A549 (cell line): ENCODE measurements around the gene TIMP1. TPM values are rescaled to one million over a fixed set of nuclear protein-coding genes. Genes with fewer than 3 reads are reported as not detected.
A peak's percentile ranks its signal among the peaks of the same experiment; 100 is the strongest.

Experiments
- ATAC-seq, 2 experiments: fragments of 200-7000 bp in 1 of 2; fragments of >200 bp in 1 of 2; cut with Nextera tagmentation in 1 of 2; cut with Tn5 transposase in 1 of 2; 3 replicates each; pipeline versions ENCODE4 v1.8.0 to v1.9.1; 2018 to 2020; ENCODE audit warnings: mild to moderate bottlenecking in 1 of 2, moderate library complexity in 1 of 2
- CTCF ChIA-PET: fragments of 300-600 bp; sonication (Branson Sonifier 250); formaldehyde crosslinking; extraction: SDS; loops from one replicate; lab custom pipeline; 2021; ENCODE audit warnings: antibody characterized with exemption, inconsistent platforms; lab: Yijun Ruan, JAX
- POLR2A ChIA-PET: fragments of 350-600 bp; formaldehyde crosslinking; extraction: SDS; loops from one replicate; lab custom pipeline; 2021; ENCODE audit warnings: antibody characterized with exemption, inconsistent platforms; lab: Yijun Ruan, JAX
- DNase-seq, 2 experiments: peaks; one replicate each; pipeline versions ENCODE4 v3.0.0 to v3.0.0-alpha.2; 2011 to 2016; ENCODE audit warnings: low read depth in 1 of 2, low spot score in 1 of 2
- FAIRE-seq: peaks from 2 replicates; lab custom pipeline; 2011; peaks lifted over from hg19 to GRCh38; lab: Jason Lieb, UNC
- H3K27ac ChIP-seq, 2 experiments: fragments of >200 bp; sonication (Bioruptor Twin); formaldehyde crosslinking; 3 replicates each; pipeline ENCODE4 v1.5.1; 2016 to 2017
- H3K4me1 ChIP-seq: fragments of >200 bp; sonication (Bioruptor Twin); formaldehyde crosslinking; 3 replicates; pipeline ENCODE4 v1.6.1; 2016
- H3K4me2 ChIP-seq: fragments of >200 bp; sonication (Bioruptor Twin); formaldehyde crosslinking; 3 replicates; pipeline ENCODE4 v1.6.1; 2016
- H3K4me3 ChIP-seq: fragments of >200 bp; sonication (Bioruptor Twin); formaldehyde crosslinking; 3 replicates; pipeline ENCODE4 v1.5.1; 2016
- H3K9me3 ChIP-seq: fragments of >200 bp; sonication (Bioruptor Twin); formaldehyde crosslinking; 3 replicates; pipeline ENCODE4 v1.6.1; 2016
- BHLHE40 ChIP-seq: IDR thresholded peaks from 2 replicates; pipeline ENCODE4 v1.6.1; 2012; ENCODE audit warnings: low read depth, low read length, inconsistent platforms
- CHD4 ChIP-seq: fragments of 200-600 bp; sonication (generic); IDR thresholded peaks from 2 replicates; pipeline ENCODE4 v1.6.1; 2016; ENCODE audit warnings: antibody characterized with exemption, mild to moderate bottlenecking, borderline replicate concordance
- E2F6 ChIP-seq: IDR thresholded peaks from 2 replicates; pipeline ENCODE4 v1.6.1; 2012; ENCODE audit warnings: low read depth, borderline replicate concordance
- EHMT2 ChIP-seq: fragments of 200-600 bp; sonication (generic); IDR thresholded peaks from 2 replicates; pipeline ENCODE4 v1.6.1; 2016; ENCODE audit warnings: antibody characterized with exemption, low read depth, mild to moderate bottlenecking, moderate library complexity
- FOSL2 ChIP-seq, 2 experiments: fragments of 450-650 bp in 1 of 2; fragments of >200 bp in 1 of 2; sonication (Bioruptor Twin) in 1 of 2; formaldehyde crosslinking; IDR thresholded peaks; 2 replicates each; pipeline versions ENCODE4 v1.5.0 to v1.6.1; 2016 to 2020; ENCODE audit warnings: mild to moderate bottlenecking in 1 of 2, moderate library complexity in 1 of 2
- GATA3 ChIP-seq: IDR thresholded peaks from 2 replicates; pipeline ENCODE4 v1.6.1; 2012; ENCODE audit warnings: borderline replicate concordance
- HDAC2 ChIP-seq: fragments of 200-600 bp; sonication (generic); IDR thresholded peaks from 2 replicates; pipeline ENCODE4 v1.6.1; 2016
- HOXB13 ChIP-seq: fragments of 250-450 bp; sonication (Bioruptor Pico); IDR thresholded peaks from 2 replicates; pipeline ENCODE4 v1.5.0; 2020; ENCODE audit warnings: low read depth, mild to moderate bottlenecking, moderate library complexity
- JUN ChIP-seq, 2 experiments: fragments of >200 bp; sonication (Bioruptor Twin); formaldehyde crosslinking; IDR thresholded peaks; 2 replicates in 1 of 2; 3 replicates in 1 of 2; pipeline ENCODE4 v1.6.1; 2016 to 2017
- JUNB ChIP-seq: fragments of >200 bp; sonication (Bioruptor Twin); formaldehyde crosslinking; IDR thresholded peaks from 2 replicates; pipeline ENCODE4 v1.6.1; 2016
- KDM1A ChIP-seq: fragments of 200-600 bp; sonication (generic); IDR thresholded peaks from 2 replicates; pipeline ENCODE4 v1.6.1; 2016; ENCODE audit warnings: low read depth, mild to moderate bottlenecking
- MAX ChIP-seq: IDR thresholded peaks from 2 replicates; pipeline ENCODE4 v1.6.1; 2012
- NPAS2 ChIP-seq: fragments of 250-450 bp; sonication (Bioruptor Pico); IDR thresholded peaks from 2 replicates; pipeline ENCODE4 v1.8.0; 2022; ENCODE audit warnings: mild to moderate bottlenecking, moderate library complexity, borderline replicate concordance
- PHF8 ChIP-seq: fragments of 200-600 bp; sonication (generic); IDR thresholded peaks from 2 replicates; pipeline ENCODE4 v1.6.1; 2016; ENCODE audit warnings: low read depth, mild to moderate bottlenecking, antibody characterized with exemption, moderate library complexity, borderline replicate concordance
- POLR2A ChIP-seq: IDR thresholded peaks from 2 replicates; pipeline ENCODE4 v1.6.1; 2012; ENCODE audit warnings: mild to moderate bottlenecking, low read length
- RAD21 ChIP-seq, 2 experiments: fragments of >200 bp in 1 of 2; sonication (Bioruptor Twin) in 1 of 2; formaldehyde crosslinking in 1 of 2; IDR thresholded peaks in 1 of 2; conservative IDR thresholded peaks in 1 of 2; 2 replicates in 1 of 2; 3 replicates in 1 of 2; pipeline ENCODE4 v1.6.1; 2012 to 2018; ENCODE audit warnings: inconsistent platforms in 1 of 2
- RCOR1 ChIP-seq: fragments of 150-350 bp; IDR thresholded peaks from 2 replicates; pipeline ENCODE4 v1.6.1; 2014; ENCODE audit warnings: antibody characterized with exemption, low read length, low read depth
- TFCP2L1 ChIP-seq: fragments of 250-450 bp; sonication (Bioruptor Pico); IDR thresholded peaks from 2 replicates; pipeline ENCODE4 v1.5.0; 2021; ENCODE audit warnings: mild to moderate bottlenecking
- TP53 ChIP-seq: fragments of 250-450 bp; sonication (Bioruptor Pico); IDR thresholded peaks from 2 replicates; pipeline ENCODE4 v1.5.0; 2021; ENCODE audit warnings: mild to moderate bottlenecking, moderate library complexity
- ZC3H11A ChIP-seq: fragments of 450-650 bp; IDR thresholded peaks from 2 replicates; pipeline ENCODE4 v1.6.1; 2014; ENCODE audit warnings: antibody characterized with exemption, mild to moderate bottlenecking
- WGBS: methylation state at CpG from one replicate; pipeline ENCODE4 v1.1.6; 2017; ENCODE audit errors: missing lambda C conversion rate; 5-methylcytosine and 5-hydroxymethylcytosine counted together
- polyA plus RNA-seq, 4 experiments: library from polyadenylated mRNA; depleted of rRNA in 3 of 4; stranded (reverse); fragments of >200 nt; fragmentation: RNase III in 1 of 4; extraction: RNeasy Plus Mini Kit Qiagen cat#74134 plus additional on column Dnase treatment in 1 of 4; gene quantifications; 2 replicates in 3 of 4; 3 replicates in 1 of 4; pipeline ENCODE4 v1.2.3, GENCODE V29; 2011 to 2017
- TF ChIP-seq, protein P1 (sequence below): IDR thresholded peaks from 2 replicates; pipeline ENCODE4 v1.6.1; 2012
- TF ChIP-seq, protein P2 (sequence below): fragments of >200 bp; sonication (Bioruptor Twin); formaldehyde crosslinking; IDR thresholded peaks from 2 replicates; pipeline ENCODE4 v1.6.1; 2016

TIMP1 gene
- polyA plus RNA-seq, 2 of the 4 experiments (the other 2 are of a cell fraction), result 83.2 to 144 TPM

DNA sequence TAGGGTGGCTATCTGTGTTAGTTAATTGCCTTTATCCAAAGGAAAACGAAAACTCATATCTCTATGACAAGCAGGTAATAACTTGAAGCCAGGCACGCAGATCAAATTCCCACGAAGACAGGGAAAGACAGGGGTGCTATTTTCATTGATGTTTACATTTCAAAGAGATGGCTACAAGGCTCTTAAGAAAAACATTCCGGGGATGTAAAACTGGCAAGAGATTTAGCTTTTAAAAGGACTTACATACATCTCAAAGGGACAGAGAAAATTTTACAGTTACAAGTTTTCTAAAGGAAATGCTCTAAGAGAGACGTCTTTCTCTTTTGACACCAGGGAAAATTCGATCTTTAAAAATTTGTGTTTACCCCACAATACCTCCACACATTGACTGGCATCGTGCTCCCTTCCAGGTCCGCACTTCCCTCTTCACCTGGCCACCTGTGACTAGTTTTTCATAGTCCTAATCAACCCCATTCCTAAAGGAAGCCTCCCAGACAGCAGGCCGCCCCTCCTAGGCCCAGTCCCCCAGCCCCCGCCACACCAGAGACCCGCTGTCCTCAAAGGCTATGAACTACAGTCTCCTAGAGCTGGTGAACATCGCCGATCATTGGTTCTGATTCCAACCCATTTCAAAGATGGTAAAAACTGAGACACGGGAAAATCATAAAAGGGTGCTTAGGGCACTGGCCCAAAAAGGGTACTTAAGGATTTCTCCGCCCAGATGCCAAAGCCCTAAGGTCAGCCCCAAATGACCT lies 21.9 kb upstream of the TIMP1 start:
- Histone ChIP-seq H3K27ac (peak overlapping the region; percentile 71 to 100), H3K4me1 (peaks cover 16% of the 10 kb centered on the region; the same call in 2 of the 3 replicates), H3K9me3 (no peaks in the 10 kb centered on the region), H3K4me2 (peak overlapping the region; percentile 91), H3K4me3 (peak overlapping the region; percentile 95)
- DNase-seq, result no peak
- TF ChIP-seq NPAS2 (no peak), KDM1A (peak; percentile 98), HDAC2 (peak; percentile 87), RCOR1 (0 out of 2 replicates have a peak, but pooled peaks have one; percentile 26), CHD4 (peak; percentile 94; the same call in 1 of the 2 replicates), HOXB13 (CRISPR knock-in tag) (no peak)
- CTCF ChIA-PET, result no interaction called here
- no peak for ATAC-seq
- 36% methylated on average over 11 of the region's 15 CpGs for WGBS
- POLR2A ChIA-PET, result no interaction called here
- FAIRE-seq, result no peak

DNA sequence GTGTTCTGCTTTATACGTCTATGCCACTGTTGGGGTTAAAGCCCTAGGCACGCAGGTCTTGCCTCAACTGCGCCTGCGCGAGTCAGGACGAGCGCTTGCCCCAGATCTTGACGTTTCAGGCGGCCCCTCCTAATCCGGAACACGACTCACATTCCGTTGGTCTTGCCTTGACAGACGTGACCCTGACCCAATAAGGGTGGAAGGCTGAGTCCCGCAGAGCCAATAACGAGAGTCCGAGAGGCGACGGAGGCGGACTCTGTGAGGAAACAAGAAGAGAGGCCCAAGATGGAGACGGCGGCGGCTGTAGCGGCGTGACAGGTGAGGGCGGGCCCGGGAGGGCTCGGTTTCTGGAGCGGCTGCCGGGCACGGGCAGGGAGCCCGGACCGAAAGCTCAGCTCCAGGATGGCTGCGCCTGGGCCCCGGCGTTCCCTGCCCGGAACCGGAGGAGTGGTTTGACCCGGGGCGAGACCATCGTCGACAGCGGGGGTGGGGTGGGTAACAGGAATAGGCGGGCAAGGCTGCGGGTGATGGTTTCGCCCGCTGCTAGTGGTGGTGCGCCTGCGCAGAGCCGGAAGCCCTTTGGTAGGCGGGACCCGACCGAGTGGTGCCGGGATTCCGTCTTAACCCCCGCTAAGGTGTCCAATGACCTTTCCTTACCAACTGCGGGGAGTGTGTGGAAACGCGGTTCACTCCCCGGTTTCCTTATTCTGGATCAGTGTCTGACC lies 21.1 kb upstream of the TIMP1 start, which contains the start of gene ARAF:
Gene ARAF (plus strand): TSS at position 272 of the 725 bp plus-strand sequence. CDS start 1,763 bp downstream, outside the sequence.
- TF ChIP-seq ZC3H11A (no peak), BHLHE40 (peak; percentile 85), TFCP2L1 (CRISPR knock-in tag) (no peak), FOSL2 (IDR thresholded peaks at IDR 0.05) (no peak), FOSL2 (CRISPR knock-in tag; IDR thresholded peaks at IDR 0.05) (no peak), HOXB13 (CRISPR knock-in tag) (no peak), E2F6 (peak; percentile 65; the same call in 1 of the 2 replicates), PHF8 (peak; percentile 52; the same call in 1 of the 2 replicates), GATA3 (peak; percentile 72), CHD4 (no peak), TP53 (no peak), MAX (peak; percentile 59; the same call in 1 of the 2 replicates), JUN (IDR thresholded peaks at IDR 0.05) (peak in 1 of 2 experiments; percentile 87; a peak in 3 of 5 replicates), JUNB (no peak), POLR2A (peak; percentile 51)
- TF ChIP-seq, protein P1, sequence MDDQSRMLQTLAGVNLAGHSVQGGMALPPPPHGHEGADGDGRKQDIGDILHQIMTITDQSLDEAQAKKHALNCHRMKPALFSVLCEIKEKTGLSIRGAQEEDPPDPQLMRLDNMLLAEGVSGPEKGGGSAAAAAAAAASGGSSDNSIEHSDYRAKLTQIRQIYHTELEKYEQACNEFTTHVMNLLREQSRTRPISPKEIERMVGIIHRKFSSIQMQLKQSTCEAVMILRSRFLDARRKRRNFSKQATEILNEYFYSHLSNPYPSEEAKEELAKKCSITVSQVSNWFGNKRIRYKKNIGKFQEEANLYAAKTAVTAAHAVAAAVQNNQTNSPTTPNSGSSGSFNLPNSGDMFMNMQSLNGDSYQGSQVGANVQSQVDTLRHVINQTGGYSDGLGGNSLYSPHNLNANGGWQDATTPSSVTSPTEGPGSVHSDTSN, result peak; percentile 96
- H3K9me3 ChIP-seq, result no peaks in the 10 kb centered on the region
- DNase-seq, result peak; percentile 95 to 100
- 0% methylated on average over 18 of the region's 59 CpGs for WGBS
- H3K4me2 ChIP-seq, result peak within 1 kb of the TSS; percentile 96
- H3K4me3 ChIP-seq, result peak within 1 kb of the TSS; percentile 95
- H3K27ac ChIP-seq, result peak within 1 kb of the TSS; percentile 99 to 100
- ChIA-PET CTCF (no interaction called here), POLR2A (no interaction called here)
- peak; percentile 99 for FAIRE-seq
- H3K4me1 ChIP-seq, result peaks cover 16% of the 10 kb centered on the region; the same call in 2 of the 3 replicates
- peak; percentile 94 to 96 for ATAC-seq

GRCh38 chrX:47561659-47562151 lies 20.5 kb upstream of the TIMP1 start:
- H3K27ac ChIP-seq, result peak overlapping the region; percentile 99 to 100
- DNase-seq, result no peak
- FAIRE-seq, result no peak
- ATAC-seq, result no peak
- POLR2A ChIA-PET, result no interaction called here
- H3K4me2 ChIP-seq, result peak overlapping the region; percentile 96
- CTCF ChIA-PET, result no interaction called here
- H3K9me3 ChIP-seq, result no peaks in the 10 kb centered on the region
- peaks cover 16% of the 10 kb centered on the region; the same call in 2 of the 3 replicates for H3K4me1 ChIP-seq
- WGBS, result 13% methylated on average over 9 of the region's 9 CpGs
- TF ChIP-seq TFCP2L1 (CRISPR knock-in tag) (no peak), RAD21 (conservative IDR thresholded peaks at IDR 0.05 in 1 of 2, IDR thresholded peaks at IDR 0.05 in 1 of 2) (no peak), EHMT2 (no peak)
- TF ChIP-seq, protein P2, sequence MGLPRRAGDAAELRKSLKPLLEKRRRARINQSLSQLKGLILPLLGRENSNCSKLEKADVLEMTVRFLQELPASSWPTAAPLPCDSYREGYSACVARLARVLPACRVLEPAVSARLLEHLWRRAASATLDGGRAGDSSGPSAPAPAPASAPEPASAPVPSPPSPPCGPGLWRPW, result no peak
- H3K4me3 ChIP-seq, result peak overlapping the region; percentile 95
